Fibroblast of lung (primary cell): ENCODE data around the gene HPSE2.

Experiments
- CTCF ChIP-seq, 2 donors: IDR thresholded peaks in 1 of 2; conservative IDR thresholded peaks in 1 of 2; 1 replicate in 1 of 2; 2 replicates in 1 of 2; pipeline ENCODE4 v1.5.1; 2011 to 2012; ENCODE audit warnings: low read length in 2 of 2, control low read depth in 1 of 2, inconsistent platforms in 1 of 2, low read depth in 1 of 2, mild to moderate bottlenecking in 1 of 2
- EZH2 ChIP-seq: IDR thresholded peaks from 2 replicates; pipeline ENCODE4 v1.5.1; 2012; ENCODE audit warnings: low read length, control low read depth, mild to moderate bottlenecking; ENCODE audit errors: missing control alignments

GRCh38 chr10:98463976-98464754, 771.5 kb downstream of the HPSE2 start:
- TF ChIP-seq CTCF (conservative IDR thresholded peaks at IDR 0.05 in 1 of 2, IDR thresholded peaks at IDR 0.05 in 1 of 2; ENCODE audit: low read depth in 1 of 2, low read length in 2 of 2) (no peak), EZH2 (no peak)
